ENCODE measurements around the gene C11orf16. TPM values are rescaled to one million over a fixed set of nuclear protein-coding genes. Genes with fewer than 3 reads are reported as not detected.

The C11orf16 gene
- total RNA-seq, 4 donors from 2014 or later, result not detected

- Histone ChIP-seq H3K27me3 (no peaks in the 10 kb centered on the region), H3K4me1 (peaks cover 0 to 11% of the 10 kb centered on the region in 2 donors), H3K9me3 (no peaks in the 10 kb centered on the region), H3K36me3 (peaks cover 0 to 42% of the 10 kb centered on the region in 2 donors), H3K27ac (no peak overlapping the region), H3K4me3 (no peak overlapping the region)
- intact Hi-C loops (cut with DNase I; ENCODE audit: low total_unique reads), result no loop called here
- ATAC-seq, result no peak
- in situ Hi-C loops (cut with MboI; ENCODE audit: low sequenced_read_pairs in 4 of 4), result loop anchor here in 2 of 4 donors (10.0 to 25.0 kb wide), 3 partner anchors 270 to 720 kb away; partner anchors contain the start of genes RPL27A (in 1 of the 2) and TRIM66 (in 1 of the 2)
- no peak for TF ChIP-seq POLR2A (IDR thresholded peaks at IDR 0.05)
- no peak for TF ChIP-seq CTCF (IDR thresholded peaks at IDR 0.05 in 4 of 5, conservative IDR thresholded peaks at IDR 0.05 in 1 of 5)
- DNase-seq, result no peak
Observed at GRCh38 chr11:8956860-8957259, 24.1 kb upstream of the C11orf16 start.

- in situ Hi-C loops (cut with MboI; ENCODE audit: low sequenced_read_pairs in 4 of 4), result no loop called here
- TF ChIP-seq CTCF (IDR thresholded peaks at IDR 0.05 in 4 of 5, conservative IDR thresholded peaks at IDR 0.05 in 1 of 5) (no peak), POLR2A (IDR thresholded peaks at IDR 0.05) (no peak)
Observed at GRCh38 chr11:8948886-8949285, 16.1 kb upstream of the C11orf16 start.

GRCh38 chr11:8947230-8947943 is 14.6 kb upstream of the C11orf16 start:
- no peak for TF ChIP-seq POLR2A (IDR thresholded peaks at IDR 0.05)
- ATAC-seq (no peak), DNase-seq (no peak)
- Histone ChIP-seq H3K36me3 (peaks cover 0 to 45% of the 10 kb centered on the region in 2 donors), H3K27me3 (no peaks in the 10 kb centered on the region), H3K4me3 (no peak overlapping the region), H3K4me1 (no peaks in the 10 kb centered on the region), H3K27ac (no peak overlapping the region), H3K9me3 (no peaks in the 10 kb centered on the region)
- in situ Hi-C loops (cut with MboI; ENCODE audit: low sequenced_read_pairs in 4 of 4) (no loop called here), intact Hi-C loops (cut with DNase I; ENCODE audit: low total_unique reads) (no loop called here)

More at GRCh38 chr11:8948886-8949285, 16.1 kb upstream of the C11orf16 start:
- Histone ChIP-seq H3K4me3 (no peak overlapping the region), H3K36me3 (peaks cover 0 to 58% of the 10 kb centered on the region in 2 donors), H3K27me3 (no peaks in the 10 kb centered on the region), H3K27ac (no peak overlapping the region), H3K9me3 (no peaks in the 10 kb centered on the region), H3K4me1 (no peaks in the 10 kb centered on the region)
- intact Hi-C loops (cut with DNase I; ENCODE audit: low total_unique reads), result no loop called here
- ATAC-seq (no peak), DNase-seq (no peak)

GRCh38 chr11:8942518-8943066 is 9.8 kb upstream of the C11orf16 start, which contains the start of gene ASCL3:
Gene ASCL3, minus strand, starts transcription at chr11:8943016. Its CDS starts 4,855 bp downstream, at chr11:8938161.
- no peak for ATAC-seq
- no peak for DNase-seq
- Histone ChIP-seq H3K27ac (no peak within 1 kb of the TSS), H3K4me1 (no peaks in the 10 kb centered on the region), H3K27me3 (no peaks in the 10 kb centered on the region), H3K9me3 (no peaks in the 10 kb centered on the region), H3K4me3 (no peak within 1 kb of the TSS), H3K36me3 (peaks cover 0 to 9% of the 10 kb centered on the region in 2 donors)
- in situ Hi-C loops (cut with MboI; ENCODE audit: low sequenced_read_pairs in 4 of 4) (no loop called here), intact Hi-C loops (cut with DNase I; ENCODE audit: low total_unique reads) (no loop called here)
- TF ChIP-seq CTCF (IDR thresholded peaks at IDR 0.05 in 4 of 5, conservative IDR thresholded peaks at IDR 0.05 in 1 of 5) (no peak), POLR2A (IDR thresholded peaks at IDR 0.05) (no peak)

- intact Hi-C loops (cut with DNase I; ENCODE audit: low total_unique reads), result no loop called here
- in situ Hi-C loops (cut with MboI; ENCODE audit: low sequenced_read_pairs in 4 of 4), result no loop called here
- Histone ChIP-seq H3K36me3 (no peaks in the 10 kb centered on the region), H3K27ac (no peak overlapping the region), H3K9me3 (no peaks in the 10 kb centered on the region), H3K27me3 (no peaks in the 10 kb centered on the region), H3K4me3 (no peak overlapping the region), H3K4me1 (no peaks in the 10 kb centered on the region)
- DNase-seq, result no peak
- no peak for TF ChIP-seq CTCF (IDR thresholded peaks at IDR 0.05 in 4 of 5, conservative IDR thresholded peaks at IDR 0.05 in 1 of 5)
- TF ChIP-seq POLR2A (IDR thresholded peaks at IDR 0.05), result no peak
- ATAC-seq, result no peak
Observed at GRCh38 chr11:8941341-8942103, 8.8 kb upstream of the C11orf16 start.
